Dendritic cell treated with granulocyte-macrophage colony-stimulating factor and Interleukin-4, amounts not matched to agents 40 ng/mL and 50 ng/mL, for 4 days (primary cell): ENCODE data around the gene TEX264.

Experiments
- H3K27ac Mint-ChIP-seq: one replicate; pipeline ENCODE4 v1.8.0; 2022; ENCODE audit warnings: mild to moderate bottlenecking, mixed read lengths
- H3K27me3 Mint-ChIP-seq: one replicate; pipeline ENCODE4 v1.8.0; 2022; ENCODE audit warnings: mild to moderate bottlenecking, mixed read lengths
- H3K36me3 Mint-ChIP-seq: one replicate; pipeline ENCODE4 v1.8.0; 2022; ENCODE audit warnings: low read depth, mixed read lengths
- H3K4me1 Mint-ChIP-seq: one replicate; pipeline ENCODE4 v1.8.0; 2022; ENCODE audit warnings: low read depth, mixed read lengths
- H3K4me3 Mint-ChIP-seq: one replicate; pipeline ENCODE4 v1.8.0; 2022; ENCODE audit warnings: mild to moderate bottlenecking, moderate library complexity, mixed read lengths
- H3K9me3 Mint-ChIP-seq: one replicate; pipeline ENCODE4 v1.8.0; 2022; ENCODE audit warnings: mixed read lengths
- intact Hi-C: fragments of 100-400 bp; cut with micrococcal nuclease; formaldehyde crosslinking; loops from one replicate; pipeline ENCODE4 v1.15.0; 2022

The TEX264 gene

GRCh38 chr3:51747840-51748239, 76.8 kb downstream of the TEX264 start:
- Mint-ChIP-seq H3K4me3 (no peak overlapping the region), H3K27me3 (peaks cover 4% of the 10 kb centered on the region), H3K9me3 (no peaks in the 10 kb centered on the region), H3K36me3 (no peaks in the 10 kb centered on the region), H3K27ac (no peak overlapping the region), H3K4me1 (peaks cover 12% of the 10 kb centered on the region)
- intact Hi-C loops = no loop called here

- Mint-ChIP-seq H3K9me3 (no peaks in the 10 kb centered on the region), H3K27me3 (peaks cover 6% of the 10 kb centered on the region), H3K36me3 (no peaks in the 10 kb centered on the region), H3K4me3 (no peak overlapping the region), H3K27ac (no peak overlapping the region), H3K4me1 (peaks cover 7% of the 10 kb centered on the region)
- intact Hi-C loops = no loop called here
Measured at GRCh38 chr3:51748327-51748726, 77.3 kb downstream of the TEX264 start.

- peaks cover 12% of the 10 kb centered on the region for H3K27me3 Mint-ChIP-seq
- H3K27ac Mint-ChIP-seq = no peak overlapping the region
Measured at GRCh38 chr3:51750878-51751277, 79.8 kb downstream of the TEX264 start.

GRCh38 chr3:51751287-51751686, 80.2 kb downstream of the TEX264 start:
- intact Hi-C loops = no loop called here
- H3K4me1 Mint-ChIP-seq = no peaks in the 10 kb centered on the region
- H3K27me3 Mint-ChIP-seq = peaks cover 16% of the 10 kb centered on the region
- H3K4me3 Mint-ChIP-seq = no peak overlapping the region
- peaks cover 13% of the 10 kb centered on the region for H3K9me3 Mint-ChIP-seq
- no peaks in the 10 kb centered on the region for H3K36me3 Mint-ChIP-seq
- H3K27ac Mint-ChIP-seq = no peak overlapping the region

More at GRCh38 chr3:51750878-51751277, 79.8 kb downstream of the TEX264 start:
- Mint-ChIP-seq H3K36me3 (no peaks in the 10 kb centered on the region), H3K4me1 (no peaks in the 10 kb centered on the region), H3K9me3 (peaks cover 9% of the 10 kb centered on the region), H3K4me3 (no peak overlapping the region)
- intact Hi-C loops = no loop called here
